GM10266 (cell line): ENCODE measurements around the gene MAPK1.

Experiments
- DNase-seq: peaks from one replicate; pipeline ENCODE4 v3.0.0; 2012; ENCODE audit errors: extremely low spot score
- CTCF ChIP-seq: IDR thresholded peaks from 2 replicates; pipeline ENCODE4 v1.5.1; 2012; ENCODE audit warnings: mild to moderate bottlenecking, low read depth; ENCODE audit not compliant: control insufficient read depth, insufficient read depth; ENCODE audit errors: missing control alignments

The MAPK1 gene

DNA sequence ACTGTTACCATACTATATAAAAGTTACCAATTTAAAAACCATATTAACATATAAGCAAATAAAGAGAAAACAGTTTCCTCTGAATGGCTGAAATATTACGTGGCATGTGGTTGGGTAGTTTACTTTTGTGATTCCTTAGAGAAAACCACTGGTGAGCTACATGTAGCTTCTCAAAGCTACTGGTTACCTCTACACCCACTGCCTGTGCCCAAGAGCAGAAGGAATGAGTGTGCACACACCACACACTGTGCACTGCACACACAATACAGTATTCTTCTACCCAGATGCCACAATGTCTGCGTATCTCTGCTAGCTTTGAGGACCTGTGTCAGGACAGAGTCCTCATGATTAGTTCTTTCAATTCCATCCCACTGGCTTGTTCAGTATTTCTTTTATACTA lies 106.4 kb downstream of the MAPK1 start:
- no peak for DNase-seq
- TF ChIP-seq CTCF: no peak

DNA sequence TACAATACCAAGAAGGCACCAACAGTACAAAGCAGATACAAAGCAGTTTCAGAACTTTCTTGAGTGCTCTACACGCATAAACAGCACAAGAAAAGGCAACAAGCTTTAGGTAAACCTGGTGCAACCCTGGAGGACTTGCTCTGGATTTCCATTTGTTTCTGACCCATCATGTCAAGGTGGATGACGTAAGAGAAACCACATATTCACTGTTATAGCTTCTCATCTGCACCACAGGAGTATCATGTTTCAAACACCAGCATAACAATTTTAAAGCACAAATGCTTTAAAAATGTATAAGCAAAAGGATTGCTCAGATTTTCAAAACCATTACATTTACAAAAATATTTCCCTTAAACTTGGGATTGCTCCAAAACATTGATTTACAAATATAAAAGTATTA lies 106.8 kb downstream of the MAPK1 start:
- no peak for TF ChIP-seq CTCF
- DNase-seq: no peak

- no peak for TF ChIP-seq CTCF
Observed at GRCh38 chr22:21759646-21760376, 107.6 kb downstream of the MAPK1 start.

DNA sequence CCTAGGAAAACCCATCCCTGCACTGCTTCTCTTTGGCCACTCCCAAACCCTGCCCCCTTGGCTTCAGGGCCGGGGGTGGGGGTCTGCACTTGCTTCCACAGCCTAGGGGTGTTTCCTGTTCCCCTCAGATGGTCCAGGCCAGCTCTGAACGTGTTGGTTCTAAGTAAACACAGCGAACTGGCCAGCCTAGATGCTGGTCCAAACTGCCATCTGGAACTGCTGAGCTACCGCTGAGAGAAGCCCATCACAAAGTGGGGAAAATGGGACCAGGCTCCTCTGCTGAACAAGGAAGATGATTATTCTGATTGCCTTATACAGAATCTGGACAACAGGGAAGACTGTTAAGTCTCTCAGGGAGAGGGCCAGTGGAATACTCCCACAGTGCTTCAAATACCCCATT lies 108.4 kb downstream of the MAPK1 start:
- no peak for DNase-seq
- no peak for TF ChIP-seq CTCF

More at GRCh38 chr22:21759646-21760376, 107.6 kb downstream of the MAPK1 start:
- no peak for DNase-seq

DNA sequence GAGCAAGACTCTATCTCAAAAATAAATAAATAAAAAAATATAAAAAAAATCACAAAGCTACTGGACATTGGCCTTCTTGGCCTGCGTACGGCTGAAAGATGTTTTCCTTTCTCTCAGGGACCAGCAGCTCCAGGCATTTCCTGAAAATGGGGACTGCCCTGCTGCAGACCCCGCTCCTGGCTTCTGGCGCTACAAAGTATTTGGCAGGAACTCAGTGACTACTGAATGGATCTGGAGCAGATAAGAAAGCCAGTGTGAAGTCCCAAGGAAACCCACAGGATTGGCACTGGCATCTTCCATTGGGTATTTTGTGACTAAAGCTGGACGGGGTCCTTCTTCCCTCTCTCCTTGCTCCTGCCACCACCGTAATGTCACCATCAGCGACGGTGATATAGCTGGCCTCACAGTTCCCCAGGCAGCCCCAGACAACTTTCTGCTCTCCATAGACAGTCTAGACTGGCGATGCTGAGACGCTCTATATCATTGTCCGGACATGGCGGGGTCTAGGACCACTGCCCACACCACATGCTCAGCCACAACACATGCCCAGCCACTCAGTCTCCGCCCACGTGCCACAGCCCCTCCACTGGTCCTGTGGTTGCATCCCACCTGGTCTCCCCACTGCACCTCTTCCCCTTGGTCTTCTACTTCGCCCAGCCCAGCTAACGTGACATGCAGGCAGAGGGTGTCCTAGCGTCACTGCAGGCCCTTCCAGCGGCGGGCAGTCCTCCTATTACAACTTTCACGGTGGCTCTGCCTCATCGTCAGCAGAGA lies 109.2 kb downstream of the MAPK1 start:
- TF ChIP-seq CTCF: no peak
- no peak for DNase-seq

- DNase-seq: peak; percentile 36
- TF ChIP-seq CTCF: no peak
Observed at GRCh38 chr22:21755851-21756284, 111.6 kb downstream of the MAPK1 start.

DNA sequence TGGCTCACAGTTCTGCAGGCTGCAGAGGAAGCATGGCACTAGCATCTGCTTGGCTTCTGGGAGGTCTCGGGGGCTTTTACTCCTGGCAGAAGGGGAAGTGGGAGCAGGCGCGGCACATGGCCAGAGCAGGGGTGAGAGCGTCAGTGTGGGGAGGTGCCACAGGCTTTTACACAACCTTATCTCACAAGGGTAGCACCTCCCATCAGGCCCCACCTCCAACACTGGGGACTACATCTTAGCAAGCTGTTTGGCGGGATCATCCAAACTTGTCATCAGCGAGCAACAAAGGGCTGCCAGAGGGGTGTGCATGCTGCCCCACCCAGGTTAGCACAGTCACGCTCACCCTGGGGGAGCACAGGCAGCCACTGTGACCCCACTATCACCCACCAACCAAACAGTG lies 112.9 kb downstream of the MAPK1 start:
- TF ChIP-seq CTCF: no peak
- DNase-seq: no peak
